ENCODE measurements around the gene GGNBP2.
"Not testable (repeated sequence)": the region's sequence is repeated elsewhere in the genome, so short reads cannot be mapped to it uniquely, and the experiment has no call there.

Gene GGNBP2

GRCh38 chr17:36506249-36506826 lies 38.4 kb upstream of the GGNBP2 start:
- no peak for DNase-seq (ENCODE audit: extremely low spot score)
- CTCF ChIA-PET: no interaction called here
- TF ChIP-seq FOXM1 (IDR thresholded peaks at IDR 0.05; ENCODE audit: borderline replicate concordance): no peak
- no peak for TF ChIP-seq L3MBTL2 (conservative IDR thresholded peaks at IDR 0.05)
- TF ChIP-seq PKNOX1 (IDR thresholded peaks at IDR 0.05): no peak
- TF ChIP-seq LEF1 (IDR thresholded peaks at IDR 0.05; ENCODE audit: borderline replicate concordance): no peak
- TF ChIP-seq ZNF384 (IDR thresholded peaks at IDR 0.05): no peak
- TF ChIP-seq CTBP1 (IDR thresholded peaks at IDR 0.05; ENCODE audit: borderline replicate concordance): no peak
- no peak for TF ChIP-seq NFRKB (IDR thresholded peaks at IDR 0.05)
- no peak for TF ChIP-seq ELF4 (IDR thresholded peaks at IDR 0.05)
- POLR2A ChIA-PET: no interaction called here

DNA sequence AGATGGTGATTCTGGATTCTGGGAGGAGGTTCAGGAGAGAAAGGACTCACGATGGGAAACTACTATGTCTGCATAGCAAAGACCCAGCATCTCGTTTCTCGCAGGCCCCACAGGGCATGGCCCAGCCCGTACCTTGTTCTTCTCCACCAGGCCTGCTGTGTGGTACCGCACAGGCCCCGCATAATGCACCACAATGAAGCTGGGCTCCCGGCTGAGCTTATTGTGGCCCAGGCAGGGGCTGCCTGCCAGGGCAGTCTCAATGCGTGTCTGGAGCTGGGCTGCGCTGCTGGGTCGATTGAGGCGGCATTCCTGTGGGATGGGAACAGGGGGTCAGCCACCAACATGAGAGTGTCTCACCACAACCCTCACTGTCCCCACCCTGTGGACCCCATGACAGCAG lies 37.9 kb upstream of the GGNBP2 start:
- TF ChIP-seq L3MBTL2 (conservative IDR thresholded peaks at IDR 0.05): no peak
- TF ChIP-seq HDGF (IDR thresholded peaks at IDR 0.05; ENCODE audit: borderline replicate concordance): no peak
- TF ChIP-seq FOXK2 (IDR thresholded peaks at IDR 0.05): no peak
- no peak for TF ChIP-seq SUZ12 (IDR thresholded peaks at IDR 0.05)
- TF ChIP-seq ELF4 (IDR thresholded peaks at IDR 0.05): no peak
- no peak for TF ChIP-seq BHLHE40 (IDR thresholded peaks at IDR 0.05; ENCODE audit: borderline replicate concordance)
- DNase-seq (ENCODE audit: extremely low spot score): no peak
- CTCF ChIA-PET: no interaction called here
- POLR2A ChIA-PET: no interaction called here

DNA sequence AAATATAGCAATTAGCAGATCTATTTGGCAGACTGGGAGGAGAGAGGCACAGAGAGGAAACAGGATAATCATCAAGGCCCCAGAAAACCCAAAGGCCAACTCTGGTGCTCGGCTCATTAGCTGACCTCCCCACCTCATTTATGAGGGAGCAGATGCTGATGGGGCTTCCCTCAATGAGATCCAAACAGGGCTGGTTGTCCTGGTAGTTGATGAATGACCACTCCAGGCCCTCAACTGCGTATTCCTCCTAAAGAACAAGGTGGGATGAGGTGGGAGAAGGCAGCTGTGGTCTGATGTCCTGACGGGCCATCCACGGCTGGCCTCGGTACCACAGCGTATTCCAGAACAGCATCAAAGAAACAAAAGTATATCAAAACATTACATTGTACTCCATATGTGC lies 37.5 kb upstream of the GGNBP2 start:
- no peak for DNase-seq (ENCODE audit: extremely low spot score)
- ChIA-PET POLR2A (interaction anchor here (0.9 to 1.7 kb wide), 2 partner anchors 12 to 27 kb away, joined by 3 to 5 read pairs; no protein-coding TSS in a partner anchor), CTCF (no interaction called here)
- no peak for TF ChIP-seq SP1 (IDR thresholded peaks at IDR 0.05)
- no peak for TF ChIP-seq LEF1 (IDR thresholded peaks at IDR 0.05; ENCODE audit: borderline replicate concordance)
- TF ChIP-seq FOXK2 (IDR thresholded peaks at IDR 0.05): no peak
- TF ChIP-seq FOXA1 (IDR thresholded peaks at IDR 0.05): no peak
- no peak for TF ChIP-seq NFRKB (IDR thresholded peaks at IDR 0.05)
- TF ChIP-seq L3MBTL2 (conservative IDR thresholded peaks at IDR 0.05): no peak
- no peak for TF ChIP-seq ZNF384 (IDR thresholded peaks at IDR 0.05)
- TF ChIP-seq SUZ12 (IDR thresholded peaks at IDR 0.05): no peak
- no peak for TF ChIP-seq CTBP1 (IDR thresholded peaks at IDR 0.05; ENCODE audit: borderline replicate concordance)
- TF ChIP-seq BHLHE40 (IDR thresholded peaks at IDR 0.05; ENCODE audit: borderline replicate concordance): no peak
- TF ChIP-seq TARDBP (IDR thresholded peaks at IDR 0.05): no peak

DNA sequence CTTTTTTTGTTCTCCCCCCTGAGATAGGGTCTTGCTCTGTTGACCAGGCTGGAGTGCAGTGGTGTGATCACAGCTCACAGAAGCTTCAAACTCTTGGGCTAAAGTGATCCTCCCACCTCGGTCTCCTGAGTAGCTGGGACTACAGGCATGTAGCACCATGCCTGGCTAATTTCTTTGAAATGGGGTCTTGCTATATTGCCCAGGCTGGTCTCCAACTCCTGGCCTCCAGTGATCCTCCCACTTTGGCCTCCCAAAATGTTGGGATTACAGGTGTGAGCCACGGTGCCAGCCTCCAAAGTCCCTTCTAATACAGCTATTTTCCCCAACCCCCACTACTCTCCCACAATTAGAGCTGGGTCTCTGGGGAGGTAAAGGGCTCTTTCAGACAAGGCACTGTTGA lies 36.3 kb upstream of the GGNBP2 start:
- DNase-seq (ENCODE audit: extremely low spot score); CTCF ChIA-PET: not testable (repeated sequence)
- POLR2A ChIA-PET: interaction anchor here (1.7 kb wide), 1 partner anchor 26 kb away, joined by 5 read pairs; no protein-coding TSS in a partner anchor

- ChIA-PET POLR2A (interaction anchor here (1.1 kb wide), 1 partner anchor 14 kb away, joined by 3 read pairs; no protein-coding TSS in a partner anchor), CTCF (no interaction called here)
- TF ChIP-seq LEF1 (IDR thresholded peaks at IDR 0.05; ENCODE audit: borderline replicate concordance) (no peak), TARDBP (IDR thresholded peaks at IDR 0.05) (no peak), L3MBTL2 (conservative IDR thresholded peaks at IDR 0.05) (no peak), SUZ12 (IDR thresholded peaks at IDR 0.05) (no peak), ZNF384 (IDR thresholded peaks at IDR 0.05) (no peak), CTBP1 (IDR thresholded peaks at IDR 0.05; ENCODE audit: borderline replicate concordance) (no peak), BHLHE40 (IDR thresholded peaks at IDR 0.05; ENCODE audit: borderline replicate concordance) (no peak), FOXK2 (IDR thresholded peaks at IDR 0.05) (no peak), NFRKB (IDR thresholded peaks at IDR 0.05) (no peak), ELF4 (IDR thresholded peaks at IDR 0.05) (no peak), FOXM1 (IDR thresholded peaks at IDR 0.05; ENCODE audit: borderline replicate concordance) (no peak), SP1 (IDR thresholded peaks at IDR 0.05) (no peak), FOXA1 (IDR thresholded peaks at IDR 0.05) (no peak), ARNT (IDR thresholded peaks at IDR 0.05) (no peak), PKNOX1 (IDR thresholded peaks at IDR 0.05) (no peak), HDGF (IDR thresholded peaks at IDR 0.05; ENCODE audit: borderline replicate concordance) (no peak)
- DNase-seq (ENCODE audit: extremely low spot score): no peak
Measured at GRCh38 chr17:36509272-36509985, 35.3 kb upstream of the GGNBP2 start.

GRCh38 chr17:36510636-36511035 lies 34.1 kb upstream of the GGNBP2 start:
- ChIA-PET POLR2A (interaction anchor here (0.7 kb wide), 1 partner anchor 702 kb away, joined by 3 read pairs; the partner anchor contains the start of gene TAF15), CTCF (no interaction called here)

More at GRCh38 chr17:36510636-36511035, 34.1 kb upstream of the GGNBP2 start:
- TF ChIP-seq ARNT (IDR thresholded peaks at IDR 0.05) (no peak), SP1 (IDR thresholded peaks at IDR 0.05) (no peak), FOXM1 (IDR thresholded peaks at IDR 0.05; ENCODE audit: borderline replicate concordance) (no peak), CTBP1 (IDR thresholded peaks at IDR 0.05; ENCODE audit: borderline replicate concordance) (no peak), FOXK2 (IDR thresholded peaks at IDR 0.05) (no peak), L3MBTL2 (conservative IDR thresholded peaks at IDR 0.05) (no peak), SUZ12 (IDR thresholded peaks at IDR 0.05) (no peak), ZNF384 (IDR thresholded peaks at IDR 0.05) (no peak), HDGF (IDR thresholded peaks at IDR 0.05; ENCODE audit: borderline replicate concordance) (no peak), TARDBP (IDR thresholded peaks at IDR 0.05) (no peak), LEF1 (IDR thresholded peaks at IDR 0.05; ENCODE audit: borderline replicate concordance) (no peak), BHLHE40 (IDR thresholded peaks at IDR 0.05; ENCODE audit: borderline replicate concordance) (no peak), ELF4 (IDR thresholded peaks at IDR 0.05) (no peak), PKNOX1 (IDR thresholded peaks at IDR 0.05) (no peak), FOXA1 (IDR thresholded peaks at IDR 0.05) (no peak), NFRKB (IDR thresholded peaks at IDR 0.05) (no peak)
- DNase-seq (ENCODE audit: extremely low spot score): no peak

Measured in HEK293T (cell line).